ENCODE results near the gene PIK3C2G. TPM values are rescaled to one million over a fixed set of nuclear protein-coding genes. Genes with fewer than 3 reads are reported as not detected.

PIK3C2G gene
- total RNA-seq, 1 donor, result not detected

- Histone ChIP-seq H3K4me1 (ENCODE audit: insufficient read depth, low read length) (no peaks in the 10 kb centered on the region), H3K4me2 (ENCODE audit: insufficient read depth, low read length) (no peak overlapping the region), H3K27ac (ENCODE audit: low read depth, low read length) (no peak overlapping the region), H3K4me3 (ENCODE audit: insufficient read depth, low read length) (no peak overlapping the region), H3K27me3 (ENCODE audit: insufficient read depth, low read length) (no peaks in the 10 kb centered on the region), H2AFZ (ENCODE audit: low read length) (no peak overlapping the region), H3K79me2 (ENCODE audit: insufficient read depth, low read length) (no peaks in the 10 kb centered on the region), H4K20me1 (ENCODE audit: insufficient read depth, low read length) (no peaks in the 10 kb centered on the region), H3K9me3 (ENCODE audit: low read depth, low read length) (no peaks in the 10 kb centered on the region), H3K36me3 (ENCODE audit: insufficient read depth, low read length) (no peaks in the 10 kb centered on the region)
- TF ChIP-seq CTCF (IDR thresholded peaks at IDR 0.05; ENCODE audit: extremely low read depth, low read depth, low read length), result no peak
- no peak for DNase-seq (ENCODE audit: insufficient read length, low spot score, missing footprints)
Observed at GRCh38 chr12:18275981-18276380, 14.7 kb downstream of the PIK3C2G start.

GRCh38 chr12:18277196-18277595 lies 15.9 kb downstream of the PIK3C2G start:
- Histone ChIP-seq H3K4me2 (ENCODE audit: insufficient read depth, low read length) (no peak overlapping the region), H3K36me3 (ENCODE audit: insufficient read depth, low read length) (no peaks in the 10 kb centered on the region), H4K20me1 (ENCODE audit: insufficient read depth, low read length) (no peaks in the 10 kb centered on the region), H2AFZ (ENCODE audit: low read length) (no peak overlapping the region), H3K27ac (ENCODE audit: low read depth, low read length) (no peak overlapping the region), H3K79me2 (ENCODE audit: insufficient read depth, low read length) (no peaks in the 10 kb centered on the region), H3K4me1 (ENCODE audit: insufficient read depth, low read length) (no peaks in the 10 kb centered on the region), H3K9me3 (ENCODE audit: low read depth, low read length) (no peaks in the 10 kb centered on the region), H3K27me3 (ENCODE audit: insufficient read depth, low read length) (no peaks in the 10 kb centered on the region), H3K4me3 (ENCODE audit: insufficient read depth, low read length) (no peak overlapping the region)
- no peak for DNase-seq (ENCODE audit: insufficient read length, low spot score, missing footprints)
- TF ChIP-seq CTCF (IDR thresholded peaks at IDR 0.05; ENCODE audit: extremely low read depth, low read depth, low read length), result no peak

GRCh38 chr12:18280728-18281127 lies 19.4 kb downstream of the PIK3C2G start:
- TF ChIP-seq CTCF (IDR thresholded peaks at IDR 0.05; ENCODE audit: extremely low read depth, low read depth, low read length), result no peak
- DNase-seq (ENCODE audit: insufficient read length, low spot score, missing footprints), result no peak
- Histone ChIP-seq H3K9me3 (ENCODE audit: low read depth, low read length) (no peaks in the 10 kb centered on the region), H3K4me3 (ENCODE audit: insufficient read depth, low read length) (no peak overlapping the region), H3K27me3 (ENCODE audit: insufficient read depth, low read length) (no peaks in the 10 kb centered on the region), H3K4me2 (ENCODE audit: insufficient read depth, low read length) (no peak overlapping the region), H3K4me1 (ENCODE audit: insufficient read depth, low read length) (no peaks in the 10 kb centered on the region), H3K27ac (ENCODE audit: low read depth, low read length) (no peak overlapping the region), H3K36me3 (ENCODE audit: insufficient read depth, low read length) (no peaks in the 10 kb centered on the region), H2AFZ (ENCODE audit: low read length) (no peak overlapping the region), H4K20me1 (ENCODE audit: insufficient read depth, low read length) (no peaks in the 10 kb centered on the region), H3K79me2 (ENCODE audit: insufficient read depth, low read length) (no peaks in the 10 kb centered on the region)

DNA sequence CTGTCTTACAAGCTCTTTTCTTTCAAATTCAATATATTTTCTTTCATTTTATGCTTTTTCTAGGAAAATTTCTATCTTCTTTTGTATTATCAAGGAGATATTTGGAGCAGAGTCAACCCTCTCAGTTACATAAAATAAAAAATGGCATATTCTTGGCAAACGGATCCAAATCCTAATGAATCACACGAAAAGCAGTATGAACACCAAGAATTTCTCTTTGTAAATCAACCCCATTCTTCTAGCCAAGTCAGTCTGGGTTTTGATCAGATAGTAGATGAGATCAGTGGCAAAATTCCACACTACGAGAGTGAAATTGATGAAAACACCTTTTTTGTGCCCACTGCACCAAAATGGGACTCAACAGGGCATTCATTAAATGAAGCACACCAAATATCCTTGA lies 20.6 kb downstream of the PIK3C2G start:
- Histone ChIP-seq H3K27ac (ENCODE audit: low read depth, low read length) (no peak overlapping the region), H3K9me3 (ENCODE audit: low read depth, low read length) (no peaks in the 10 kb centered on the region), H3K4me1 (ENCODE audit: insufficient read depth, low read length) (no peaks in the 10 kb centered on the region), H2AFZ (ENCODE audit: low read length) (no peak overlapping the region), H3K36me3 (ENCODE audit: insufficient read depth, low read length) (no peaks in the 10 kb centered on the region), H3K27me3 (ENCODE audit: insufficient read depth, low read length) (no peaks in the 10 kb centered on the region), H3K4me3 (ENCODE audit: insufficient read depth, low read length) (no peak overlapping the region), H4K20me1 (ENCODE audit: insufficient read depth, low read length) (no peaks in the 10 kb centered on the region), H3K4me2 (ENCODE audit: insufficient read depth, low read length) (no peak overlapping the region), H3K79me2 (ENCODE audit: insufficient read depth, low read length) (no peaks in the 10 kb centered on the region)
- no peak for DNase-seq (ENCODE audit: insufficient read length, low spot score, missing footprints)
- no peak for TF ChIP-seq CTCF (IDR thresholded peaks at IDR 0.05; ENCODE audit: extremely low read depth, low read depth, low read length)
